Measurements from ENCODE around the gene PHTF1.
"Not testable (repeated sequence)": the region's sequence is repeated elsewhere in the genome, so short reads cannot be mapped to it uniquely, and the experiment has no call there.

Gene PHTF1

DNA sequence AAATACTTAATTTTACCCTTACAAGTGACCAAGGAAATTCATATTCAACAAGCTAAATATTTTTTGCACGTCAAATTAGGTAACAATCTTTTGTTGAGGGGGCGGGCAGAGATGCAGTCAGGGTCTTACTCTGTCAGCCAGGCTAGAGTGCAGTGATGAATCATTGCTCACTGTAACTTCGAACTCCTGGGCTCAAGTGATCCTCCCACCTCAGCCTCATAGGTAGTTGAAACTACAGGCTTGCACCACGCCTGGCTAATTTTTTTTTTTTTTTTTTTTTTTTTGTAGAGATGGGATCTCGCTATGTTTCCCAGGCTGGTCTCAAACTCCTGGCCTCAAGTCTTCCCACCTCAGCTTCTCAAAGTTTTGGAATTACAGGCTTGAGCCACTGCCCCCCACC lies 26.5 kb downstream of the PHTF1 start:
- TF ChIP-seq, protein P1, sequence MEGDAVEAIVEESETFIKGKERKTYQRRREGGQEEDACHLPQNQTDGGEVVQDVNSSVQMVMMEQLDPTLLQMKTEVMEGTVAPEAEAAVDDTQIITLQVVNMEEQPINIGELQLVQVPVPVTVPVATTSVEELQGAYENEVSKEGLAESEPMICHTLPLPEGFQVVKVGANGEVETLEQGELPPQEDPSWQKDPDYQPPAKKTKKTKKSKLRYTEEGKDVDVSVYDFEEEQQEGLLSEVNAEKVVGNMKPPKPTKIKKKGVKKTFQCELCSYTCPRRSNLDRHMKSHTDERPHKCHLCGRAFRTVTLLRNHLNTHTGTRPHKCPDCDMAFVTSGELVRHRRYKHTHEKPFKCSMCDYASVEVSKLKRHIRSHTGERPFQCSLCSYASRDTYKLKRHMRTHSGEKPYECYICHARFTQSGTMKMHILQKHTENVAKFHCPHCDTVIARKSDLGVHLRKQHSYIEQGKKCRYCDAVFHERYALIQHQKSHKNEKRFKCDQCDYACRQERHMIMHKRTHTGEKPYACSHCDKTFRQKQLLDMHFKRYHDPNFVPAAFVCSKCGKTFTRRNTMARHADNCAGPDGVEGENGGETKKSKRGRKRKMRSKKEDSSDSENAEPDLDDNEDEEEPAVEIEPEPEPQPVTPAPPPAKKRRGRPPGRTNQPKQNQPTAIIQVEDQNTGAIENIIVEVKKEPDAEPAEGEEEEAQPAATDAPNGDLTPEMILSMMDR (IDR thresholded peaks at IDR 0.05; ENCODE audit: insufficient read depth, low read depth, low read length, missing control alignments): no peak
- no peak overlapping the region for H3K4me3 ChIP-seq (ENCODE audit: low read depth, low read length)

DNA sequence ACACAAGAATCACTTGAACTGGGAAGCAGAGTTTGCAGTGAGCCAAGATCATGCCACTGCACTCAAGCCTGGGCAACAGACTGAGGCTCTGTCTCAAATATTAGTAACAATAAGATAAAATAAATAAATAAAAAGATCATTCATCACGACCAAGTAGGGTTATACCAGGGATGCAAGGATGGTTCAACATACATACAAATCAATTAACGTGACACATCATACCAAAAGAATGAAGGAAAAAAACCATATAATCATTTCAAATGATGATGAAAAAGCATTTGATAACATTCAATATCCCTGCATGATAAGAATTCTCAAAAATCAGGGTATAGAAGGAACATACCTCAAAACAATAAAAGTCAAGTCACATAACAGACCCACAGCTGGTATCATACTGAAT lies 38.3 kb downstream of the PHTF1 start:
- TF ChIP-seq, protein P1 (IDR thresholded peaks at IDR 0.05; ENCODE audit: insufficient read depth, low read depth, low read length, missing control alignments): no peak
- H3K4me3 ChIP-seq (ENCODE audit: low read depth, low read length): no peak overlapping the region
- no peak for DNase-seq (ENCODE audit: low read depth)

More for the DNA sequence above, 26.5 kb downstream of the PHTF1 start:
- DNase-seq (ENCODE audit: low read depth): no peak

DNA sequence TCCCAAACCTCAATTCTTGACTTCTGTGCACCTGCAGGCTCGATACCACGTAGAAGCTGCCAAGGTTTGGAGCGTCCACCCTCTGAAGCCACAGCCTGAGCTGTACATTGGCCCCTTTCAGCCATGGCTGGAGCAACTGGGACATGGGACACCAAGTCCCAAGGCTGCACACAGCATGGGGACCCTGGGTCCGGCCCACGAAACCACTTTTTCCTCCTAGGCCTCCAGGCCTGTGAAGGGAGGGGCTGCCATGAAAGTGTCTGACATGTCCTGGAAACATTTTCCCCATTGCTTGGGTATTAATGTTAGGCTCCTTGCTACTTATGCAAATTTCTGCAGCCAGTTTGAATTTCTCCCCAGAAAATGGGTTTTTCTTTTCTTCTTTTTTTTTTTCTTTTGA lies 40.7 kb downstream of the PHTF1 start:
- not testable (repeated sequence) for H3K4me3 ChIP-seq (ENCODE audit: low read depth, low read length); DNase-seq (ENCODE audit: low read depth)

DNA sequence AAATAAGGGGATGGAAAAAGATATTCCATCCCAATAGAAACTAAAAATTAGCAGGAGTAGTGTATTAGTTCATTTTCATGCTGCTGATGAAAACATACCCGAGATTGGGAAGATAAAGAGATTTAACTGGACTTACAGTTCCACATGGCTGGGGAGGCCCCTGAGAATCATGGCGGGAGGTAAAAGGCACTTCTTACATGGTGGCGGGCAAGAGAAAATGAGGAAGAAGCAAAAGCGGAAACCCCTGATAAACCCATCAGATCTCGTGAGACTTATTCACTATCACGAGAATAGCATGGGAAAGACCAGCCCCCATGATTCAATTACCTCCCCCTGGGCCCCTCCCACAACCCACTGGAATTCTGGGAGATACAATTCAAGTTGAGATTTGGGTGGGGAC lies 41.8 kb downstream of the PHTF1 start:
- DNase-seq (ENCODE audit: low read depth); H3K4me3 ChIP-seq (ENCODE audit: low read depth, low read length): not testable (repeated sequence)

DNA sequence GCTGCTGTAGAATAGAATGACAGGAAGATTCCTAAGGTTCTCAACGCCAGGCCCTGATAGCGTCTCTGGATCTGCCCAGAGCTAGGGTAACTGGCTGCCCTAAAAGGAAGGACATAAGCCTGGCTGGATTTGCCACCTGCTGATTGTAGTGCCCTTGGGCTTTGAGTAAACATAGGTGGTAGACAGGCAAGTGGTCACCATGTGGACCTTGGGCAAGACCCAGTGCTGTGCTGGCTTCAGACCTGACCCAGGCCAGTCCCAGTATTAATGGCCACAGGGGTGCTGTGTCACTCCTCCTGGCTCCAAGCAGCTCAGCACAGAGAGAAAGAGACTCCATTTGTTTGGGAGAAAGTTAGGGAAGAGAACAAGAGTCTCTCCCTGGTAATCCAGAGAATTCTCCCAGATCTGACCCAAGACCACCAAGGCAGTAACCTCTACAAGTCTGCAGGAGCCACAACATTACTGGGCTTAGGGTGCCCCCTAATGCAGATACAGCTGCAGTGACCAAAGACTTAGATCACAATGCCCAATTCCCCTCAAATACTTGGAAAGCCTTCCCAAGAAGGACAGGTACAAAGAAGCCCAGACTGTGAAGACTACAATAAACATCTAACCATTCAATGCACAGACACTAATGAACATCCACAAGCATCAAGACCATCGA lies 44.5 kb downstream of the PHTF1 start:
- H3K4me3 ChIP-seq (ENCODE audit: low read depth, low read length): no peak overlapping the region
- DNase-seq (ENCODE audit: low read depth): no peak
- TF ChIP-seq, protein P1 (IDR thresholded peaks at IDR 0.05; ENCODE audit: insufficient read depth, low read depth, low read length, missing control alignments): no peak

DNA sequence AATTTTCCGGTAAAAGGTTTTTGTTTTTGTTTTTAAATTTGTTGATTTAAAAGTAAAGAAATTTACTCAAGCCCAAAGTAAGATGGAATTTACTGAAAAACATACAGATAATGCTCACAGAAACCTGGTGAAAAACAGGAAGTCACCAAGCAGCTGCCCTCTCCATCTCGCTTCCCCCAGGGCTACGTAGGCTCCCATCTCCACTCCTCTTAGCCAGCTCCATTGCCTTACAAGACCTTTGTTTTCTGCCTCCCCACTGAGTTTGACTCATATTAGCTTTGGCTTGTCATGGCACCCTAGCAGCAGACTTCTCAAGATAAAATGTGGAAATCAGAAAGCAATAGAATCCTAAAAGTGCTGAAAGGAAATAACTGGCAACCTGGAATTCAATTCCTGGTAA lies 57.9 kb downstream of the PHTF1 start:
- no peak for DNase-seq (ENCODE audit: low read depth)
- TF ChIP-seq, protein P1 (IDR thresholded peaks at IDR 0.05; ENCODE audit: insufficient read depth, low read depth, low read length, missing control alignments): no peak
- H3K4me3 ChIP-seq (ENCODE audit: low read depth, low read length): no peak overlapping the region

DNA sequence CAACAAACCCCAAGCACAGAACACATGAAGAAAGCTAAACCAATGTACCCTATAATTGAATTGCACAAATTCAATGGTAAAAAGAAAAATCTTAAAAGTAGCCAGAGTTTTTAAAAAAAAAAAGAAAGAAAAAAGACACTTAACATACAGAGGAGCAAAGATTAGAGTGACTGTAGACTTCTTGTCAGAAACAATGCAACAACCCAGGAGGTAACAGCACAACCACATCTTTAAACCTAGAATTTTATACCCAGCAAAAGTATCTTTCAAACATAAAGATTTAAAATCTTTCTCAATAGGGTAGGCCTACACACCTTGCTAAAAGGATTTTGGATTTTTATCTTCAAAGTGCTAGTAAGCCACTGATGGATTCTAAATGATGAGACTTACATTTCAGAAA lies 64.4 kb downstream of the PHTF1 start:
- no peak overlapping the region for H3K4me3 ChIP-seq (ENCODE audit: low read depth, low read length)
- TF ChIP-seq, protein P1 (IDR thresholded peaks at IDR 0.05; ENCODE audit: insufficient read depth, low read depth, low read length, missing control alignments): no peak
- no peak for DNase-seq (ENCODE audit: low read depth)

DNA sequence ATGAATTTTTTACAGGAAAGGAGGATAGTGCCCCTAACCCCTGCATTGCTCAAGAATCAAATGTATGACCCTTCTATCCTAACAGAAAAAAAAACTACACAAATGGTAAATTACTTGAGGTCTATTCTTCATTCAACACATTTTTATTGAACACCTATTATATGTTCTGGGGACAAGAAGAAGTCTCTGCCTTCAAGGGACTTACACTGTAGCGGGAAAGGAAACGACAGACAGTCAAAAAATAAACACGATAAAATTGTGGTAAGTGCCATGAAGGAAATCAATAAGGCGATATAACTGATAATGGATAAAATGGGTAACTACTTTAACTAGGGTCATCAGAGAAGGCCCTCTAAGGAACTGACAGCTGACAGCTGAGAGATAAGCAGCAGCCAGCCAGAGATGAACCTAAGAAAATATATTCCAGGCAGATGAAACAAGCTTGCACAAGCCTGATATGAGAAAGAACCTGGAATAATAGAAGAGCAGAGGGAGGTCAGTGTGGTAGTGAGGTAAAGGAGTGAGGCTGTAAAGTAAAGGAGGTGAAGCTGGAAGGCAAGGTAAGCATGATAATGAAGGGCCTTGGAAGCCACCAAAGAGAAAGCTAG lies 66.4 kb downstream of the PHTF1 start:
- no peak overlapping the region for H3K4me3 ChIP-seq (ENCODE audit: low read depth, low read length)
- TF ChIP-seq, protein P1 (IDR thresholded peaks at IDR 0.05; ENCODE audit: insufficient read depth, low read depth, low read length, missing control alignments): no peak
- DNase-seq (ENCODE audit: low read depth): no peak
